ENCODE measurements around the gene SPINK2.

Gene SPINK2

DNA sequence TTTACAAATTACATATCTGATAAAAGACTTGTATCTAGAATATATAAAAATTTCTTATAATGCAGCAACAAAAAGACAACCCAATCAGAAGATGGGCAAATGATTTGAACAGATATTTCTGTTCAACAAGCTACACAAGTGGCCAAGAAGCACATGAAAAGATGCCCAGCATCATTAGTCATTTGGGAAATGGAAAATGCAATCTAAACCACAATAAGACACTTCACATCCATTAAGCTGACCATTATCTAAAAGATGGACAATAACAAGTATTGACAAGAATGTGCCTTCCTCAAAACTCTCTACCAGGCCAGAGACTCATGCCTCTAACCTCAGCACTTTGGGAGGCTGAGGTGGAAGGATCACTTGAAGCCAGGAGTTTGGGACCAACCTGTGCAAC lies 53.9 kb downstream of the SPINK2 start:
- TF ChIP-seq TAF1 (IDR thresholded peaks at IDR 0.05; ENCODE audit: borderline replicate concordance, insufficient read depth, low read length) (no peak), FOXP2 (optimal IDR thresholded peaks at IDR 0.05; ENCODE audit: borderline replicate concordance, extremely low read depth, extremely low read length, insufficient read depth) (no peak)
- TF ChIP-seq, protein P1, sequence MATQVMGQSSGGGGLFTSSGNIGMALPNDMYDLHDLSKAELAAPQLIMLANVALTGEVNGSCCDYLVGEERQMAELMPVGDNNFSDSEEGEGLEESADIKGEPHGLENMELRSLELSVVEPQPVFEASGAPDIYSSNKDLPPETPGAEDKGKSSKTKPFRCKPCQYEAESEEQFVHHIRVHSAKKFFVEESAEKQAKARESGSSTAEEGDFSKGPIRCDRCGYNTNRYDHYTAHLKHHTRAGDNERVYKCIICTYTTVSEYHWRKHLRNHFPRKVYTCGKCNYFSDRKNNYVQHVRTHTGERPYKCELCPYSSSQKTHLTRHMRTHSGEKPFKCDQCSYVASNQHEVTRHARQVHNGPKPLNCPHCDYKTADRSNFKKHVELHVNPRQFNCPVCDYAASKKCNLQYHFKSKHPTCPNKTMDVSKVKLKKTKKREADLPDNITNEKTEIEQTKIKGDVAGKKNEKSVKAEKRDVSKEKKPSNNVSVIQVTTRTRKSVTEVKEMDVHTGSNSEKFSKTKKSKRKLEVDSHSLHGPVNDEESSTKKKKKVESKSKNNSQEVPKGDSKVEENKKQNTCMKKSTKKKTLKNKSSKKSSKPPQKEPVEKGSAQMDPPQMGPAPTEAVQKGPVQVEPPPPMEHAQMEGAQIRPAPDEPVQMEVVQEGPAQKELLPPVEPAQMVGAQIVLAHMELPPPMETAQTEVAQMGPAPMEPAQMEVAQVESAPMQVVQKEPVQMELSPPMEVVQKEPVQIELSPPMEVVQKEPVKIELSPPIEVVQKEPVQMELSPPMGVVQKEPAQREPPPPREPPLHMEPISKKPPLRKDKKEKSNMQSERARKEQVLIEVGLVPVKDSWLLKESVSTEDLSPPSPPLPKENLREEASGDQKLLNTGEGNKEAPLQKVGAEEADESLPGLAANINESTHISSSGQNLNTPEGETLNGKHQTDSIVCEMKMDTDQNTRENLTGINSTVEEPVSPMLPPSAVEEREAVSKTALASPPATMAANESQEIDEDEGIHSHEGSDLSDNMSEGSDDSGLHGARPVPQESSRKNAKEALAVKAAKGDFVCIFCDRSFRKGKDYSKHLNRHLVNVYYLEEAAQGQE (IDR thresholded peaks at IDR 0.05; ENCODE audit: insufficient read depth in 1 of 2, low read depth in 2 of 2, low read length in 2 of 2) = no peak

DNA sequence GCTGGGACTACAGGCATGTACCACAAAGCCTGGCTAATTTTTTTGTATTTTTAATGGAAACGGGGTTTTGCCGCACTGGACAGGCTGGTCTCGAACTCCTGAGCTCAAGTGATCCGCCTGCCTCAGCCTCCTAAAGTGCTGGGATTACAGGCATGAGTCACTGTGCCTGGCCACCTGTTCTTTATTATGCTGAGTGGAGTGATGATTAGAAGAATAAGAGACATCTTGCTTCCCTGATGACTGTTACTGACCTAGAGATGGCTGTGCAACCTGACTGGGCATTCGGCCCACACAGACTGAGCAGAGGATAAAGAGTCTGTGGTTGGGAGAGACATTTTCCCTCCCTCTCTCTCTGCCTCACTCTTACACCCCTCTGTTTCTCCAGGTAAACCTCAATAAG lies 56.7 kb downstream of the SPINK2 start:
- no peak for TF ChIP-seq TAF1 (IDR thresholded peaks at IDR 0.05; ENCODE audit: borderline replicate concordance, insufficient read depth, low read length)

DNA sequence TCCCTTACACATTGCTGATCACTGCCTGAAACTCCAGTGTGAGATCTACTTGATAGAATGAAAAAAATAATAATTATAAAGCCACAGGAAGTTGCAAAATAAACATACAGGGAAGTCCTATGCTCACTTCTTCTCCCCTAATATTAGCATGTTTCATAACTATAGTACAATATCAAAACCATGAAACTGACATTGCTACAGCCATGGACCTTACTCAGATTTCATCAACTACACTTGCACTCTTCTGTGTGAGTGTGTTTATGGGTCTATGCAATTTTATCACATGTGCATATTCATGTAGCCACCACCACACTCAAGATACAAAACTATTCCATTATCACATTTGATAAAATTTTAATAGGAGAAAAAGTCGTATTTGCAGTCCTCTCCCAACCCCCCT lies 57.3 kb downstream of the SPINK2 start:
- TF ChIP-seq FOXP2 (optimal IDR thresholded peaks at IDR 0.05; ENCODE audit: borderline replicate concordance, extremely low read depth, extremely low read length, insufficient read depth) = no peak
- TF ChIP-seq, protein P1 (IDR thresholded peaks at IDR 0.05; ENCODE audit: insufficient read depth in 1 of 2, low read depth in 2 of 2, low read length in 2 of 2) = no peak
- TF ChIP-seq SIN3A (IDR thresholded peaks at IDR 0.05; ENCODE audit: borderline replicate concordance, insufficient read depth, low read length) = no peak
- no peak for TF ChIP-seq TAF1 (IDR thresholded peaks at IDR 0.05; ENCODE audit: borderline replicate concordance, insufficient read depth, low read length)
- TF ChIP-seq POLR2AphosphoS5 (IDR thresholded peaks at IDR 0.05; ENCODE audit: low read depth, low read length) = no peak

DNA sequence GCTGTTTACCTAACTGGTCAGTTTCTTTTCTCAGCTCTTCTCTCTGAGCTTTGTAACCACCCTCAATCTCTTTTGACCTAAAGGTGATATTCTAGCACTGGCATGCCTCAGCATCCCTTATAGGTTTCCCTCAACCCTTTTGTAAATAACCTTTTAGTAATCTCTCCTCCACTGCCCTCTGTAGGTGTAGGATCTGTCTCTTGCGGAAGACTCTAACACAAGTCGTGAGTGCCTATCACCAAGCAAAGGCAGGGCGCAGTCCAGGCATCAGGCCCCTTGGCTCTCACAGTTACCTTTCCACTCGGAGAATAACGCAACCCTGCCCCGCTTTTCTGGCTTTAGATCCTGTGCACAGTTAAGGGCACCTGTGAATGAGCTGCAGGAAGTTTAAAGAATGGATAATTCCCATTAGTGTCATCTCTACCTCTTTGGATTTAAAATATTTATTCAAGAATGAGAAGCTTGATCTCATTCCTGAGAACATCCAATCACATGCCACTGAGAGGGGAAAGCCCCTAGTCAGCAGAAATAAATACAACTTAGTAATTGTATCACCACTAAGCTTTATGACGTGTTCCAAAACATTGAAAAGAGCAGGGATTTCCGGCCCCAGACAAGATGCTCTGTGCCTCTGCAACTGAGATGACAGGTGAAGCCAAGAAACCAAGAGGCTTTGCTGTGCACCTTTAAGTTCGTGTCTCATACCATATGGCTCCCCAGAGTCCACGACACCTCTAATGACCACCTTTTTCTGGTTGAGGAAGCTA lies 58.8 kb downstream of the SPINK2 start:
- TF ChIP-seq, protein P1 (IDR thresholded peaks at IDR 0.05; ENCODE audit: insufficient read depth in 1 of 2, low read depth in 2 of 2, low read length in 2 of 2) = no peak
- no peak for TF ChIP-seq TAF1 (IDR thresholded peaks at IDR 0.05; ENCODE audit: borderline replicate concordance, insufficient read depth, low read length)
- TF ChIP-seq SIN3A (IDR thresholded peaks at IDR 0.05; ENCODE audit: borderline replicate concordance, insufficient read depth, low read length) = no peak
- no peak for TF ChIP-seq FOXP2 (optimal IDR thresholded peaks at IDR 0.05; ENCODE audit: borderline replicate concordance, extremely low read depth, extremely low read length, insufficient read depth)
- TF ChIP-seq POLR2AphosphoS5 (IDR thresholded peaks at IDR 0.05; ENCODE audit: low read depth, low read length) = no peak

DNA sequence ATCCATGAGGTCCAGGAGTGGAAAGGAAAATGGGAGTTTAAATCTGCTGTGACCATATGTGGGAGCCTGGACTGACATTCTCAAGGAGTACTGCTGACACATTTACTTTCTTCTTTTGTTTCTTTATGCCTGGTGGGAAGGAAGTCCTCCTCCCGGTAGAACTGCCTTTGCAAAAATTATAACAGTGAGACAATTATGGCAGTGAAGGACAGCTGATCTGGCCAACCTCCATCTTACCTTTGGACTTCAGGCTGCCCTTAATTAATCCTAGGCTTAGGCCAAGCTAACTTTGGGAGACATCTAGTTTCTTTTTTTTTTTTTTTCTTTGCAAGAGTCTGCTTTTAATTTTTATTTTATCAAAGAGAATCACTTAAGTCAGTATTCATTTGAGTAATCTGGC lies 61.3 kb downstream of the SPINK2 start:
- TF ChIP-seq TAF1 (IDR thresholded peaks at IDR 0.05; ENCODE audit: borderline replicate concordance, insufficient read depth, low read length) = no peak
- no peak for TF ChIP-seq SIN3A (IDR thresholded peaks at IDR 0.05; ENCODE audit: borderline replicate concordance, insufficient read depth, low read length)
- TF ChIP-seq, protein P1 (IDR thresholded peaks at IDR 0.05; ENCODE audit: insufficient read depth in 1 of 2, low read depth in 2 of 2, low read length in 2 of 2) = no peak
- TF ChIP-seq FOXP2 (optimal IDR thresholded peaks at IDR 0.05; ENCODE audit: borderline replicate concordance, extremely low read depth, extremely low read length, insufficient read depth) = no peak
- TF ChIP-seq POLR2AphosphoS5 (IDR thresholded peaks at IDR 0.05; ENCODE audit: low read depth, low read length) = no peak

Measured in PFSK-1 (cell line).